ENCODE results near the gene TMEM108.
A peak's percentile ranks its signal among the peaks of the same experiment; 100 is the strongest.

Gene TMEM108

GRCh38 chr3:133360476-133360875 lies 322.3 kb downstream of the TMEM108 start:
- no peak for DNase-seq (ENCODE audit: low spot score)

- no peak for DNase-seq (ENCODE audit: low spot score)
These were observed 322.8 kb downstream of the TMEM108 start for GRCh38 chr3:133361011-133361410.

DNA sequence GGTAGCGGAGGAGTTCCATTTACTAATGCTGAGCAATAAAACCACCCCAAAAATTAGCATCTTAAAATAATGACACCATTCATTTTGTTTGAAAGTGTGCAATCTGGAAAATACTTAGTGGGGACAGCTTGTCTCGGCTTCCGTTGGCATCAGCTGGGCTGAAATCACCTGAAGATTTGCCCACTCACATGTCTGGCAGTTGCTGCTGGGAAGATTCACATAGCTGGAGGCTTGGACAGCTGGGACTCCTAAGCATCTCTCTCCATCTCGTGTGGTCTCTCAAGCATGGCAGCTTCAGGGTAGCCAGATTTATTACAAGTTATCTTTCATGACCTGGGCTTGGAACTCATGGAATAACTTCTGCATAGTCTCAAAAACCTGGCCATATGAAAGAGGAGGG lies 323.2 kb downstream of the TMEM108 start:
- no peak for DNase-seq (ENCODE audit: low spot score)

DNA sequence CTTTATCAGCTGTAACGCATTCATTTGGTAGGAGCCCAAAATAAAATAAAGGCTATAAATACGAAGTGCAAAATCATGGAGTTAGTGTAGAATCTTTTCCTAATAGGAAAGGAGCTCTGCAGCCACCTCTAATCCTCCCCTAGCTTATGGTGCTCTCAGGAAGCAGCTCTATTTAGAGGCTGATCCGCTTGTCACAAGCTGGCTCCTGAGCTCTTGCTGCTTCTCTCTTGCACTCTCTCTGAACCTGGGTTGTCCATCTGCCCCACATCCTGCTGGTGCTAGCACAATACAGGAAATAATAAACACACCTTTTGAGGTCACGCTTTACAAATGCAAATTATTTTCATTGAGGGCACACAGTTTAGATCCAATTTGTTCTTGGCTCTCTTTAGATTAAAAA lies 324.3 kb downstream of the TMEM108 start:
- no peak for DNase-seq (ENCODE audit: low spot score)

- no peak for DNase-seq (ENCODE audit: low spot score)
These were observed 326.5 kb downstream of the TMEM108 start for GRCh38 chr3:133364704-133365103.

DNA sequence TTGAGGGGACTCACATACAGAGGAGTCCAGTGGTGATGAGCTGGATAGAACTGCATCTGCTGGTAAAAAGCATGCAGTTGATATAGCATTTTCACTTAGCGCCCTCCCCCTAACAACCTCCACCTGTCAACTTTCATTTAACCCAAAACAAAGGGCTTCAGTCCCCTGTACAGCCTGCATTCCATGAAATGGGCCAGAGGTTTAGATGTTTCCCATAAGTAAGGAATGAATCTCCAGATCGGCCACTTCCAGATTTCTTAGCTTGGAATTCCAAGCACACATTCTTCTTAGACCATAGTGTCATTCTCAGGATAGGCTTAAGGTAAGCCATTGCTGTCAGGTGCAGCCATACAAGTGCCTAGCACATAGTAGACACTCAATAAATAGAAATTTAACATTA lies 328.7 kb downstream of the TMEM108 start:
- DNase-seq (ENCODE audit: low spot score), result no peak

- DNase-seq (ENCODE audit: low spot score), result no peak
These were observed 329.2 kb downstream of the TMEM108 start for GRCh38 chr3:133367403-133367802.

- DNase-seq (ENCODE audit: low spot score), result no peak
These were observed 329.8 kb downstream of the TMEM108 start for GRCh38 chr3:133367956-133368355.

- DNase-seq (ENCODE audit: low spot score), result no peak
These were observed 330.3 kb downstream of the TMEM108 start for GRCh38 chr3:133368371-133369067.

- no peak for DNase-seq (ENCODE audit: low spot score)
These were observed 330.9 kb downstream of the TMEM108 start for GRCh38 chr3:133369068-133369440.

DNA sequence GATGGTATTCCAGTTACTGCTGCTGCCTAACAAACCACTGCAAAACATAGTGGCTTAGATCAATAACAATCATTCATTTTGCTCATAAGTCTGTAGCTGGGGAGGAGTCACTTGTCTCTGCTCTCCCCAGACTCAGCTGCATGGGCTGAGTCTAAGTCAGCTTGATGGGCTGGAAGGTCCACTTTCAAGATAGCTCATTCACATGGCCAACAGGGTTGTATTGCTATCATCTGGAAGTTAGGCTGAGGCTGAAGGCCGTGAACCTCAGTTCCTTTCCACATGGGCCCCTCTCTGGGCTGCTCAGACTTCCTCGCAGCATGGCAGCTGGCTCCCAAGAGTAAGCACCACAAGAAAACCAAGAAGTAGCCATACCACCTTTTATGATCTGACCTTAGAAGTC lies 333.0 kb downstream of the TMEM108 start:
- DNase-seq (ENCODE audit: low spot score), result no peak

DNA sequence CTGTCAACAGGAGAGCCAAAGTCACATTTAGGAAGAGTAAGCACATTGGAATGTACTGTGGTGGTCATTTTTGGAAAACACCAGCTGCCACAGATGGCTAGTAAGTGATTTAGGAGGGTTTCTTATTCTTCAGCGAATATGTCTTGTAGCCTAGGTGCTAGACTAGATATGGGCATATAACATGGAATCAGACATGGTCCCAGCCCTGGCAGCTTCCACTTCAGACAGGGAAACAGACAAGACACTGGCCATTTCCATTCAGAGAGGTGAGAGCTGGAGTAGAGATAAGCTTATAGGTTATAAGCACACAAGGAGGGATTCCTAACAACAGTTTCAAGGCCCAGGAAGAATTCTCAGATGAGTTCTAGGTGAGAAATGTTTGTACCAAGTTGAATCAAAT lies 333.5 kb downstream of the TMEM108 start:
- DNase-seq (ENCODE audit: low spot score), result no peak

GRCh38 chr3:133374708-133375402 lies 336.7 kb downstream of the TMEM108 start:
- no peak for DNase-seq (ENCODE audit: low spot score)

GRCh38 chr3:133375403-133375745 lies 337.2 kb downstream of the TMEM108 start:
- DNase-seq (ENCODE audit: low spot score), result no peak

DNA sequence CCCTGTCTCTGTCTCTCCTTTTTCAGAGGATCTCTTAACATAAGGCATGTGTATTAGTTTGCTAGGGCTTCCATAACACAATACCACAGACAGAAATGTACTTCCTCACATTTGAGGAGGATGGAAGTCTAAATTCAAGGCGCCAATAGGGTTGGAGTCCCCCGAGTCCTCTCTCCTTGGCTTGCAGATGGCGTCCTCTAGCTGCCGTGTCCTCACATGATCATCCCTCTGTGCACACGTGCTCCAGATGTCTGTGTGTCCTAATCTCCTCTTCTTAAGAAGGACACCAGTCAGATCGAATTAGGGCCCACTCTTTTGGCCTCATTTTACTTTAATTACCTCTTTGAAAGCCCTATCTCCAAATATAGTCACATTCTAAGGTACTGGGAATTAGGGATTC lies 338.6 kb downstream of the TMEM108 start:
- DNase-seq (ENCODE audit: low spot score), result no peak

DNA sequence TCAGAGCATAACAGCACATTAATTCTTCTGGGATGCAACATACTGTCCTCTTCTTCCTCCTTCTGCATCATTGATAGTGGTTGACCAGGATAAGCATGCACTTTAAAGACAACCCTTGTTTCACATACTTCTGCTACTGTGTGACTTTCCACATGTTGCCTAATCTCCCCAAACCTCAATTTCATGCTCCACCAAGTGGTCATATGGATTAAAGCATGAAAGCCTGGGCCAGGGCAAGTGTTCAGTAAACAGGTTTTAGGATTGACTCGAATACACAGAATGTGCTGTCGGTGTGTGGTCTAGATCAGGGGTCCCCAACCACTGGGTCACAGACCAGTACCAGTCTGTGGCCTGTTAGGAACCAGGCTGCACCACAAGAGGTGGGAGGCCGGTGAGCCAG lies 339.2 kb downstream of the TMEM108 start:
- peak; percentile 24 for DNase-seq (ENCODE audit: low spot score)

DNA sequence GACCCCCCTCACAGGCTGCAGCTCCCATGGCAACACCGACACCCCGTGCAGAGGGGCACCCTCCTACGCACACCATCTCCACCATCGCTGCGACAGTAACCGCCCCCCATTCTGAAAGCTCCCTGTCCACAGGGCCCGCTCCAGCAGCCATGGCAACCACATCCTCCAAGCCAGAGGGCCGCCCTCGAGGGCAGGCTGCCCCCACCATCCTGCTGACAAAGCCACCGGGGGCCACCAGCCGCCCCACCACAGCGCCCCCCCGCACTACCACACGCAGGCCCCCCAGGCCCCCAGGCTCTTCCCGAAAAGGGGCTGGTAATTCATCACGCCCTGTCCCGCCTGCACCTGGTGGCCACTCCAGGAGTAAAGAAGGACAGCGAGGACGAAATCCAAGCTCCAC lies 341.7 kb downstream of the TMEM108 start:
- DNase-seq (ENCODE audit: low spot score), result no peak

- DNase-seq (ENCODE audit: low spot score), result no peak
These were observed 342.5 kb downstream of the TMEM108 start for GRCh38 chr3:133380481-133381225.

DNA sequence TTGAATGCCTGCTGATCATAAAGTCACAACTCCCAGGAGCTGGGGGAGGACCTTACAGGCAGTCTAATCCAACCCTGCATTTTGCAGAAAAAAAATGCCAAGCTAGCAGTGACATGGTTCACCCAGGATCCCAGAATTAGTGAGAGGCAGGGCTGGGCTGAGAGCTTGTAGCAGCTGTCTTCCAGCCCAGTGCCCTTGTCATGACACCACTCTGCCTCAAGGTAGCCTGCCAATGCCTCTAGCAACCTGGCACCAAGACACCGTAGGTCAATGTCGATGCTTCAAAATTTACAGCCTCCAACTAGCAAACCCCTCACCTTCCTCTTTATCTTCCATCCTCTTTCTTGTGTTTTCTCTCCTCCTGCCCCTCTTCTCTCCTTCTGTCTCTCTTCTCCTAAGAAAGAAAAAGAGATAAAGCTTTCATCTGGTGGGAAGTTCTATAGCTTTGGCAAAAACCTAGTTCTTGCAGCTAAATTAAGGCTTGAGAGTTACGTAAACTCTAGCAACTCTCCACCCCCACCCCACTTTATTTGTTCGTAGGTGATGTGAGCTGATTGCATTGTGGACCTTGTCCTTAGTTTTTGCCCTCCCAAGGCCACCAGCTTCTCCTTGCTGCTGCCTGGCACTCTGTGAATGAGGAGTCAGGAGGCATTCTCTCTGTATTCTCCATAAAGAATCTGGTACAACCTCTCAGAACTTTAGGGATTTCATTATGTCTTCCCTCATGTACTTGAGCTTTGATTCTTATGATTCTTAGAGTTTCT lies 343.3 kb downstream of the TMEM108 start:
- DNase-seq (ENCODE audit: low spot score), result no peak

GRCh38 chr3:133383175-133383574 lies 345.0 kb downstream of the TMEM108 start:
- no peak for DNase-seq (ENCODE audit: low spot score)

GRCh38 chr3:133383741-133384140 lies 345.6 kb downstream of the TMEM108 start:
- no peak for DNase-seq (ENCODE audit: low spot score)

DNA sequence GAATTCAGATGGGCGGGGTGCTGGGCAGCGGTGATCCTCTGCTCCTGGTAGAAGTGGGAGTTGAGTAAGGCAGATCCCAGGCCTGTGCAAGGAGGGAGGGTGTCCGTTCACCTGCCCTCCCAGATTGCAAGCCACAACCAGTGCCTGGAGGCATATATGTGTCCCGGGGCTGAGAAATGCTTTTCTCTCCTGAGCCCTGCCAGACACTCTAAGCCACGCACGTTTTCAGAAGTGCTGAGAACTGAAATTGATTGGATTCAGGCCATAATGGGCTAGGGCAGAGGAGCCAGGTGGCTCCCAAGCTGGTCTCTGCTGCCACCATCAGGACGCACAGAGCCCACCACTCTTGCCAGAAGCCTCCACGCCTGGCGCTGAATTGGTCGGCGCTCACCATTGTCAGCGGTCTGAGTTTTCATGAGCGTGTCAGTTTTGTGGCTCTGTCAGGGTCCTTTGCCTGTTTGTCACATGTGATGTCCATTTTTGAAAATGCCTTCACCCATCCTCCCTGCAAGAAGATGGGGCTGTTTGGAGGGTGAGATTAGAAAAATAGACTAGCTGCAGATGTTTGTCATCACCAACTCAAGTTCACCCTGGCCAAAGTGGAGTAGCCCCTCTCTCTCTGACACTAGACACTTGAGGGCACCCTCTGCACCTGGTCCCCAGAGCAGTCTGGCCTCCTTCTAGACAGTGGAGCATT lies 346.3 kb downstream of the TMEM108 start:
- peak; percentile 51 for DNase-seq (ENCODE audit: low spot score)
